Inferior parietal cortex (tissue), 1 donor: ENCODE data around the gene PDLIM4.

ENCODE experiments used
- DNase-seq: peaks from one replicate; pipeline ENCODE4 v3.0.0-alpha.2; 2016; ENCODE audit errors: extremely low spot score

Gene PDLIM4, protein sequence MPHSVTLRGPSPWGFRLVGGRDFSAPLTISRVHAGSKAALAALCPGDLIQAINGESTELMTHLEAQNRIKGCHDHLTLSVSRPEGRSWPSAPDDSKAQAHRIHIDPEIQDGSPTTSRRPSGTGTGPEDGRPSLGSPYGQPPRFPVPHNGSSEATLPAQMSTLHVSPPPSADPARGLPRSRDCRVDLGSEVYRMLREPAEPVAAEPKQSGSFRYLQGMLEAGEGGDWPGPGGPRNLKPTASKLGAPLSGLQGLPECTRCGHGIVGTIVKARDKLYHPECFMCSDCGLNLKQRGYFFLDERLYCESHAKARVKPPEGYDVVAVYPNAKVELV

DNA sequence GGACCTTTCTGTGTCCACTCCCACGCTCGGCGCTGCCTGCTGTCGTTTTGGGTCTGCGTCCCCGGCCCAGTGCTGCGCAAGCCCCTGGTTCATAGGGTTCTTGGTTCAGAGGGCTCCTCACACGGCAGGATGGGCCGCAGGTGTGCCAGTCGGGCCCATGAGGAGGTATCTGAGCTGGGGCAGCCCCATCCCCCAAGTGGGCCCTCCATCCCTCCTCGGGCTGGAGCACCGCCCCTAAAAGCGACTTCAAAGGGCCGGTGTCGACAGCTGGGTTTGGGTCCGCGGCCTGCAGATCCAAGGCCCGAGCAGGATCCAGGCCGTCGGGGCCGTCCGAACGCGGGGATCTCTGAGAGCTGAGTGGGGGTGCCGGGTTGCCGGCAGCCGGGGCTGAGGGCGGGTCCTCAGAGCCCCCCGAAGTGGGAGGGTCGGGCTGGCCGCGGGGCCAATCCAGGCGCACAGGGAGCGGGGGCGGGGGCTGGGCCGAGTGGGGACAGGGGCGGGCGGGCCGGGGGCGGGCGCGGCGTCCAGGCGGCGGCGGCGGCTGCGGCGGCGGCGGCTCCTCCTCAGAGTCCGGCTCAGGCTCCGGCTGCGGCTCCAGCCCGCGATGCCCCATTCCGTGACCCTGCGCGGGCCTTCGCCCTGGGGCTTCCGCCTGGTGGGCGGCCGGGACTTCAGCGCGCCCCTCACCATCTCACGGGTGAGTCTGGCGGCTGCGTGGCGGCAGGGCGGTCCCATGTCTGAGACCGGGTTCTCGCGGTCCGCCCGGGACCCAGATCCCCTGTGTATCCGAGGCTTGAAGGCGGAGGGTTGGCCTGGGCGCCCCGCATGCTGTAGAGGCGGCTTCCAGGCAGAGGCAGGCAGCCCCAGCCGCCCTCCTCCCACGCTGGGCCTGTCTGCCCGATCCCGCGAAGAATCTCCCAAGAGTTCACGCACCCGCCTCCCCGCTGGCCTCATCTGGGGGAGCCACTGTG is at the start of gene PDLIM4:
Gene PDLIM4 (plus strand): TSS at position 566 of the 971 bp plus-strand sequence. CDS start 39 bp downstream, at position 605.
- DNase-seq = no peak

GRCh38 chr5:132207778-132208177 is 49.7 kb upstream of the PDLIM4 start:
- DNase-seq = no peak

DNA sequence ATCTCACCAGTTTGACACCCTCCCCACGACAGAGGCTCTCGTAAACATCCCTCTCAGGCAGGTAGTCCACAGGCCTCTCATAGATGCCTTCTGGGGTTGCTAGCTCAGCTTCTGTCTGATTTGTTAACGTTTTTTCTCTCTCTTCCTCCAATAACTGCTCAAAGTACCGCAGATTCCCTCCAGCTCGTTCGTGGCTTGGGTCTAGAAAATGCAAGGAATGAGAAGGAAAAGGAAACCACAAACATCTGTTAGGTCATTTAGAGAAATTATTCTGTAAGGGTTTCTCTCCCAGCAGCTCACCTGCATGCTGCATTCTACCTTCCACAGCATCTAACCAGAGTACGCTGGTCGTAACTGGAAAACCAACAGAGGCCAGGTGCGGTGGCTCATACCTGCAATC is 48.4 kb upstream of the PDLIM4 start:
- DNase-seq = no peak

GRCh38 chr5:132209901-132210545 is 47.5 kb upstream of the PDLIM4 start:
- DNase-seq = no peak

DNA sequence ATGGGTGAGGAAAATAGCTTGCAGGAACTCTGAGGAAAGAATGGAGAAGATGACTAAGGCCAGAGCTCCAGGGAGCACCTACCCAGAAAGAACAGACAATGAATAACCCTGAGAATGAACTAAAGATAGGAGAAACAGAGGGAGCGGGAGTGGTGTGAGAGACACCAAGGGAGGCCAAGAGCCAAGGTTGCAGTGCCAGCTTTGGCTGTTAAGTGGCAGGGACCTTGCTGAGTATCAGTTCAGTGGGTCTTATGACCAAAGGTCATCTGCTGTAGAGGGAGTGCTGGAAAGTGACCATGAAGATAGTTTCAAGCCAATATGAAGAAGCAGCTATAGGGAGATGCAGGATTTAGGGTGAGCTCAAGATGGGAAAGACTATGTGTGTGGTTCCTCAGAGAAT is 46.6 kb upstream of the PDLIM4 start:
- no peak for DNase-seq

DNA sequence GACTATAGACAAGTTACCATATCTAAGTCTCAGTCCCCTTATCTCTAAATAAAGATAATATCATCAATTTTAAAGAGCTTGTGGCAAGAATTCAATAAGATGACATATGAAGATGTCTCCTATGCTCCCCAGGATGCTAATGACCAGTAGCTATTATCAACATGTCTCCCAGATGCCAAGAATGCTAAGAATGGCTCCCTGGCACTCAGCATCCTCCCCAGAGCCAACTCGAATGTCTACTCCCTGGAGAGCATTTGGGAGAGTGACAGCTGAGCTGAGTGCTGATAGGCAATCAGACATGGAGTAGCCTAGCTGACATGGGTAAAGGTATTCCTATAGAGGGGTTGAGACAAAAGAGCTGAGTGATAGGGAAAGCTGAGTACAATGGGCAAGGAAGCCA is 45.7 kb upstream of the PDLIM4 start:
- no peak for DNase-seq

DNA sequence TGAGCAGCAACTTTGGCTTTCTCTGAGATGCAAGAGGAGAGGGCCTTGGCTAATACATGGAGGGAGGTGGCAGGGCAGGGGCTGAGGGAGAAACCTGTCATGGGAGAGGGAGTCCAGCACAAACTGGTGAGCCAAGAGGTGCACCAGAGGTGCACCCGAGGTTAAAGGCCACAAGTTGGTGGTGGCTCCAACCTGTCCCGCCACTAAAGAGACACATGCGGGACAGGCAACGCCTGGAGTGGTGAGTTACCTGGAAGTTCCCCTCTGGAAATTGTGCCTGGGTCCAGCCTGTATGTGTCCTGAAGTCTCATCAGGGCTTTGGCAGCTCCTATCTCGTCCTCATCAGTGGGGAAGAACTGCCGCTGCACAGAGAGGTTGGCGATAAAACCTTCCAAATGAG is 43.8 kb upstream of the PDLIM4 start:
- DNase-seq = no peak

DNA sequence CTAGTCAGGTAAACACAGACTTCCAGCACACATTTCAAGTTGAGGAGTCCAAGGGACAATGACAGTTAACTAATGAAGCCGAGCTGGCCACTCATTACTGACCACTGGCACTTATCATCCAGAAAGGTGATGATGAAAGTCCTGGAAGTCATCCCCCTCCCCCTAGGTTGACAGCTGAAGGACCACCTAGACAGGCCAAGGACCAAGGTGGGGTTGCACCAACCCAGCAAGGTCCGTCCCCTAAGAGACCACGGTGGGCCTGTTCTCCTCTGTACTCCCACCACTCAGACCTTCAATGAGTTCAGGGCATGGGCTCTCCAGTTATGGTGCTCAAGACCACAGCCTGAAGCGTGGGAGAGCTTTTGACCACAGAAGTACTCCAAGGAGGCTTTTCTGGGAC is 43.0 kb upstream of the PDLIM4 start:
- DNase-seq = no peak

GRCh38 chr5:132215329-132215728 is 42.2 kb upstream of the PDLIM4 start:
- DNase-seq = peak; percentile 52

DNA sequence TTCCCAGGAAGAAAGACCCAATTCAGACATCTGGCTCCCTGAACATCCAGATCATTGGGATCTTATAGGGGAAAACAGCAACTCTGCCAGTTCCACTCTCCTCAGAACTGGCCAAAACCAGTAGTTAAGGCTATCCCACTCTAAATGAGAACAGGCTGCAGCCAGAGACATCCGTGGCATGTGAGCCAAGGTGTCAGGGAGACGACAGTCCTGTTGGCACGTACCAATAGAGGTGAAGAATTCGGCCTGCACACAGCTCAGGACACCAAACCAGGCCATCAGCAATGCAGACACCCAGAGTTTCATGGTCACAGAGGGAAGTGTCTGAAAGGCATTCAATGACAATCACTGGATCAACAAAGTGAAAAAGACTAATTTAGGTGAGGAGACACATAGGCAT is 39.2 kb upstream of the PDLIM4 start:
- no peak for DNase-seq

- DNase-seq = no peak
Observed at GRCh38 chr5:132219289-132219970, 38.1 kb upstream of the PDLIM4 start.

- DNase-seq = no peak
Observed at GRCh38 chr5:132219981-132220380, 37.5 kb upstream of the PDLIM4 start.

GRCh38 chr5:132220491-132220890 is 37.0 kb upstream of the PDLIM4 start:
- no peak for DNase-seq

DNA sequence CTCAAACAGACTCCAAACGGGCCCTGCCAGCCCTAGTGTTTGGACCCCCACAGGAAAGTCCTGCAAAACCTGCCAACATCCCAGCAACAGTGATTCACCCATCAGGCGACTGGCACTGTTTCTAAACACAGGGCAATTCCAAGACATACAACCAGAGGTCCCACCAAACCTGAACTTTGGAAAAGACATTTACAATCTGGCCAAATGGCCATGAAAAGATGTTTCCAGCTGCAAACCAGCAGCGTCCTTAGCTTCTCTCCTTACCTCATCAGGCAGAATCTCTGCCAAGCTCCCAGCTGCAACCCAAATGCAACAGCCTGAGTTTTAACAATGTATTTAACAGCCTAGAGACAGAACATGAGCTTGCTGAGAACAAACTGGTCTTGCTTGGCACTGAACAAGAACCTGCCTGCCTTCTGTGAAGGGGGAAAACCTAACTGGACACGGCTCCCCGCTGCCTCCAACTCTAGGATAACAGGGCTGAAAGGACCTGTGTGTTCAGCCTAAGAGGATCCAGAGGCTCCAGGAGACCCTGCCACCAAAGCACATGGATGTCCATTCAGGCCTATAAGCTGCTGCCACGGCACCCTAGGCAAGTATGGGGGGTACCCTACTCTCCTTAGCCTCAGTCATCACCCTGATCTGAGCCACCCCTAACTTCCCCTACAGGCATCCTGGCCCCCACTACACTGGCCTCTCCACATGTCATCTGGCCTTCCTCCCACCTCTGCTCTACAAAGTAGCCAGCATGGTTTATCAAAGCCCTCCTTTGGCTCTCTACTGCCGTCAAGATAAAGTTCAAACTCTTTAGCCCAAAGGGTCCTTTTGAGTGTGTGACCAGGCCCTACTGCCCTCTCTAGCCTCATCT is 35.5 kb upstream of the PDLIM4 start:
- DNase-seq = peak; percentile 49

- DNase-seq = no peak
Observed at GRCh38 chr5:132222649-132223038, 34.9 kb upstream of the PDLIM4 start.

DNA sequence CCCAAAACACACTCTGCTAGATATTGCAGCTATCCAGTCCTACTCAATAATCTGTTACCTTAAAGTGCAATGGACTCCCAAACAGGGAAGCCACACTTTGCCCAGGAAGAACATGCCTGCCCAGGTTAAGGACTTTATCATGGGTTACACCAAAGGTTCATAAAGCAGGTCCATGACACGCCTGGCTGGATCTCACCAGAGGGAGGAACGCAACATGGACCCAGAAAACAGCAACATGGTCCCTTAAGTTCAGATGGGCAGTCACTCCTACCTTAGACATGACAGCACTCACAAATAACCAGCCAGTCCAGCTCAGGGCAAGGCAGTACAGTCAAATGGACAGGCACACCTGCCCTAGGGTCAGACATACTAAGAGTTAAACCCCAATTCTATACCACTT is 33.6 kb upstream of the PDLIM4 start:
- no peak for DNase-seq

DNA sequence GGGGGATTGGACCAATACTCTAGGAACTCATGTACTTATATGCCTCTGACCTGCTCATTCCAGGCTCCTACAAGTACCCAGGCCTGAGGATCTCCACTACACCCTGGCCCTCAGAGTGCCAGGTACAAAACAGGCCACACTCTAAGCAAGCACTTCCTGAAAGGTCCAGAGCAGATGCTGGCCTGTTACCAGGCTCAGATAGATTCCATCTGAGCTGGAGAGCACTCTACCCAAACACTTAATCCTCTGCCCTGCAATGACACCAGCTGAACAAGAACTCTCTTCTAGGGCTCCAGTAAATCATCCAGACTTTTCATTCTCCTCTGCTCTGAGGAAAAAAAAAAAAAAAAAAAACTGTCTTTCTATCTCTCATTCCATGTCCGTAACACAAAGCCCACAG is 32.8 kb upstream of the PDLIM4 start:
- no peak for DNase-seq

GRCh38 chr5:132225165-132226032 is 32.1 kb upstream of the PDLIM4 start:
- DNase-seq = peak; percentile 40

DNA sequence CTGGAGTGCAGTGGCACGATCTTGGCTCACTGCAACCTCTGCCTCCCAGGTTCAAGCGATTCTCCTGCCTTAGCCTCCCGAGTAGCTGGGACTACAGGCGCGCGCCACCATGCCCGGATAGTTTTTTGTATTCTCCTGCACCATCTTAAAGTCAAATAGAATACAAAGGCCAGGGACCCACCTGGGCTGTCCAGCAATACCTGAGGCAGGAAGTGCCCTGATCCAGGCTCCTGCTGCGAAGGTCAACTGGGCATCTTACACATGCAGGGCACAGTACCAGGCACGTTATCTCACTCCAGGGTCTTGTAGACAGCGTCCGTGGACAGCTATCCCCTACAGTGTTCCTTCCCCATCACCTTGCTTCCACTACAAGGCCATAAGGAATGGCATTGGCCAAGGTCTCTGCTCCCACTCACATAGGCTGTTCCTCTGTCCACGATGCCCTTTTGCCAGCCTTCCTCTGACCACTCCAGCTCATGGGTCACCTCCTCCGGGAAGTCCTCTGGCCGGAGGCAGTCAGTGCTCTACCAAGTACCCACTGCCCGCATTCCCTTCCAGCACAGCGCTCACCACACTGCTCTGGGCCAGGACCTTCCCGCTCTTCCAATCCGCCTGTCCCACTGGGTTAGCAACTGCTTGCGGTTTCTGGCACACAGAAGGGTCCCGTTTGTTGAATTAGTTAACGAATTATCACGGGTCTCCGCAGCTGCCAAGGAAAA is 30.8 kb upstream of the PDLIM4 start:
- DNase-seq = no peak
